ENCODE data around the gene KMT2B.
"Not testable (repeated sequence)": the region's sequence is repeated elsewhere in the genome, so short reads cannot be mapped to it uniquely, and the experiment has no call there.

The KMT2B gene

DNA sequence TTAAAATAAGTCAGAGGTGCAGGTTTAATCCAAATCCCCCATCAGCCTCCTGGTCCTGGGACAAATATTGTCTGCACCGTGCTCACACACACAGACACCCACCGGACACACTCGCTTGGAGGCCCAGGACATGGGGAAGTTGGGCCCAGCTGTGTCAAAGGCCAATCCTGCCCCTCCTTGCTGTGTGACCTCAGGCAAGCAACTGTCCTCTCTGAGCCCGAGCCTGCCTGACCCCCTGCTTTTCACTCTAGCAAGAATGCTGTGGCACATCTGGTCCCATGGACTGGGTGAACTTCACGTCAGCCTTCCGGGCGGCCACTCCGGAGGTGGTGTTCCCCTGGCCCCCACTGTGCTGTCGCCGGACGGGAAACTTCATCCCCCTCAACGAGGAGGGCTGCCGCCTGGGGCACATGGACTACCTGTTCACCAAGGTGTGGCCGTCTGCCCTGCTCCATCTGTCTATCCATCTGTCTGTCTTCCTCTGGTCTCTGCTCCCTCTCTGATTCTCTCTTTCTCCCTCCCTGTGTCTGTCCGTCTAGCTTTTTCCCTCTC, 42.1 kb upstream of the KMT2B start:
- Histone ChIP-seq H3K27ac (ENCODE audit: low read length) (no peak overlapping the region), H3K4me3 (ENCODE audit: low read length) (no peak overlapping the region), H4K20me1 (ENCODE audit: insufficient read depth, low read length) (no peaks in the 10 kb centered on the region), H3K9me3 (replicated peaks; ENCODE audit: insufficient read depth, low read length) (no peaks in the 10 kb centered on the region), H3K9ac (ENCODE audit: low read length) (no peak overlapping the region), H3K4me1 (ENCODE audit: low read length) (no peaks in the 10 kb centered on the region), H3K27me3 (replicated peaks; ENCODE audit: insufficient read depth, low read length) (peaks cover 76% of the 10 kb centered on the region), H2AFZ (ENCODE audit: low read length) (no peak overlapping the region), H3K79me2 (ENCODE audit: low read length) (no peaks in the 10 kb centered on the region), H3K36me3 (replicated peaks; ENCODE audit: insufficient read depth, low read length) (no peaks in the 10 kb centered on the region), H3K9me2 (replicated peaks; ENCODE audit: insufficient read depth, low read length) (no peaks in the 10 kb centered on the region), H3K4me2 (ENCODE audit: low read depth, low read length) (no peak overlapping the region), H3F3A (ENCODE audit: insufficient read depth, low read length) (no peaks in the 10 kb centered on the region)
- DNase-seq: no peak
- TF ChIP-seq EZH2 (optimal IDR thresholded peaks at IDR 0.05; ENCODE audit: low read depth, low read length) (no peak), EZH2phosphoT487 (IDR thresholded peaks at IDR 0.05; ENCODE audit: low read length) (no peak)
- TF ChIP-seq, protein P1, sequence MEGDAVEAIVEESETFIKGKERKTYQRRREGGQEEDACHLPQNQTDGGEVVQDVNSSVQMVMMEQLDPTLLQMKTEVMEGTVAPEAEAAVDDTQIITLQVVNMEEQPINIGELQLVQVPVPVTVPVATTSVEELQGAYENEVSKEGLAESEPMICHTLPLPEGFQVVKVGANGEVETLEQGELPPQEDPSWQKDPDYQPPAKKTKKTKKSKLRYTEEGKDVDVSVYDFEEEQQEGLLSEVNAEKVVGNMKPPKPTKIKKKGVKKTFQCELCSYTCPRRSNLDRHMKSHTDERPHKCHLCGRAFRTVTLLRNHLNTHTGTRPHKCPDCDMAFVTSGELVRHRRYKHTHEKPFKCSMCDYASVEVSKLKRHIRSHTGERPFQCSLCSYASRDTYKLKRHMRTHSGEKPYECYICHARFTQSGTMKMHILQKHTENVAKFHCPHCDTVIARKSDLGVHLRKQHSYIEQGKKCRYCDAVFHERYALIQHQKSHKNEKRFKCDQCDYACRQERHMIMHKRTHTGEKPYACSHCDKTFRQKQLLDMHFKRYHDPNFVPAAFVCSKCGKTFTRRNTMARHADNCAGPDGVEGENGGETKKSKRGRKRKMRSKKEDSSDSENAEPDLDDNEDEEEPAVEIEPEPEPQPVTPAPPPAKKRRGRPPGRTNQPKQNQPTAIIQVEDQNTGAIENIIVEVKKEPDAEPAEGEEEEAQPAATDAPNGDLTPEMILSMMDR (IDR thresholded peaks at IDR 0.05; ENCODE audit: low read length): no peak

DNA sequence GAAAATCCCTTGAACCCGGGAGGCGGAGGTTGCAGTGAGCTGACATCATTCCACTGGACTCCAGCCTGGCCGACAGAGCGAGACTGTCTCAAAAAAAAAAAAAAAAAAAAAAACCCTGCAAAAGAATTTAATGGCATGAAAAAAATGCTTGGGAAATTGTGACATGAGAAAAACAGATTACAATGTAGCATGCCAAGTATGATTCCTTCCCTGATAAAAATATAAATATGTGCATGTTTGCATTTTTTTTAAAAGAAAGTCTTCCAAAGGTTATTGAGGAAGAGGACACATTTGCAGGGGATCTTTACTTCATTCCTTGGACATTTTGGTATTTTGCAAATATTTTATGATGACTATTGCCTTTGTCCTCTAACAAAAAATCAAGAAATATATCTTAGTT, 28.0 kb upstream of the KMT2B start:
- TF ChIP-seq, protein P1 (IDR thresholded peaks at IDR 0.05; ENCODE audit: low read length): no peak
- TF ChIP-seq EZH2phosphoT487 (IDR thresholded peaks at IDR 0.05; ENCODE audit: low read length) (no peak), EZH2 (optimal IDR thresholded peaks at IDR 0.05; ENCODE audit: low read depth, low read length) (no peak)
- Histone ChIP-seq H3K36me3 (replicated peaks; ENCODE audit: insufficient read depth, low read length) (no peaks in the 10 kb centered on the region), H3K4me3 (ENCODE audit: low read length) (no peak overlapping the region), H3K27me3 (replicated peaks; ENCODE audit: insufficient read depth, low read length) (peaks cover 19% of the 10 kb centered on the region), H3K9me3 (replicated peaks; ENCODE audit: insufficient read depth, low read length) (no peaks in the 10 kb centered on the region), H3K9ac (ENCODE audit: low read length) (no peak overlapping the region), H3F3A (ENCODE audit: insufficient read depth, low read length) (no peaks in the 10 kb centered on the region), H3K4me2 (ENCODE audit: low read depth, low read length) (no peak overlapping the region), H3K4me1 (ENCODE audit: low read length) (no peaks in the 10 kb centered on the region), H3K9me2 (replicated peaks; ENCODE audit: insufficient read depth, low read length) (no peaks in the 10 kb centered on the region), H3K79me2 (ENCODE audit: low read length) (no peaks in the 10 kb centered on the region), H3K27ac (ENCODE audit: low read length) (no peak overlapping the region), H2AFZ (ENCODE audit: low read length) (no peak overlapping the region), H4K20me1 (ENCODE audit: insufficient read depth, low read length) (no peaks in the 10 kb centered on the region)
- DNase-seq: no peak

DNA sequence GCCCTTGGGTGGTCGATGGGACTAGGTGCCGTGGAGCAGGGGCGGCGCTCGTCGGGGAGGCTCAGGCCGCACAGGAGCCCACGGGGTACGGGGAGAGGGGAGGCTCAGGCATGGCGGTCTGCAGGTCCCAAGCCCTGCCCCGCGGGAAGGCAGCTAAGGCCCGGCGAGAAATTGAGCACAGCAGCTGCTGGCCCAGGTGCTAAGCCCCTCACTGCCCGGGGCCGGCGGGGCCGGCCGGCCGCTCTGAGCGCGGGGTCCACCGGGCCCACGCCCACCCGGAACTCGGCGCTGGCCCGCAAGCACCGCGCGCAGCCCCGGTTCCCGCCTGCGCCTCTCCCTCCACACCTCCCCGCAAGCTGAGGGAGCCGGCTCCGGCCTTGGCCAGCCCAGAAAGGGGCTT, 26.7 kb upstream of the KMT2B start:
- DNase-seq; H3K4me3 ChIP-seq (ENCODE audit: low read length); H3K9ac ChIP-seq (ENCODE audit: low read length); H3F3A ChIP-seq (ENCODE audit: insufficient read depth, low read length); H3K9me3 ChIP-seq (replicated peaks; ENCODE audit: insufficient read depth, low read length); H2AFZ ChIP-seq (ENCODE audit: low read length); H3K9me2 ChIP-seq (replicated peaks; ENCODE audit: insufficient read depth, low read length); H3K4me2 ChIP-seq (ENCODE audit: low read depth, low read length); H3K27ac ChIP-seq (ENCODE audit: low read length); H3K4me1 ChIP-seq (ENCODE audit: low read length); H3K36me3 ChIP-seq (replicated peaks; ENCODE audit: insufficient read depth, low read length); H4K20me1 ChIP-seq (ENCODE audit: insufficient read depth, low read length); H3K79me2 ChIP-seq (ENCODE audit: low read length): not testable (repeated sequence)
- peaks cover 19% of the 10 kb centered on the region for H3K27me3 ChIP-seq (replicated peaks; ENCODE audit: insufficient read depth, low read length)

DNA sequence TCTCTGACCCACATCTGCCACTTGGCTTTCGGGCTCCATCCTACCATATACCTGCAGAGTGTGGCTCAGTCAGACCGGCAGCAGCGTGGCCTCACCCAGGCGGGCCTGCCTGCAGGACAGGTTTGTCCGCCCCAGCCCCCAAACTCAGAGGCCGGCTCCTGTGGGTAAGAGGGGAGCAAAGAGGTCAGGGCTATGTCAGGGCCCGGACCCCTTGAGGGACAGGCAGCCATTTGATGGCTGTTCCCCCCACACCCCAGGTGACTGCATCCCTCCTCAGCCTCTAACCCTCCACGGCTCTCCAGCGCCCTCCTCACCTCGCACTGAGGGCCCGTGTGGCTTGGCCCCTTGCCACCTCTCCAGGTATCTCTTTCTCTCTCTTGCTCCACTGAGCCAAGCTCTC, 25.8 kb upstream of the KMT2B start:
- Histone ChIP-seq H3K9me2 (replicated peaks; ENCODE audit: insufficient read depth, low read length) (no peaks in the 10 kb centered on the region), H3K27me3 (replicated peaks; ENCODE audit: insufficient read depth, low read length) (peaks cover 19% of the 10 kb centered on the region), H3K27ac (ENCODE audit: low read length) (no peak overlapping the region), H2AFZ (ENCODE audit: low read length) (no peak overlapping the region), H4K20me1 (ENCODE audit: insufficient read depth, low read length) (no peaks in the 10 kb centered on the region), H3K79me2 (ENCODE audit: low read length) (no peaks in the 10 kb centered on the region), H3K9me3 (replicated peaks; ENCODE audit: insufficient read depth, low read length) (no peaks in the 10 kb centered on the region), H3K4me2 (ENCODE audit: low read depth, low read length) (no peak overlapping the region), H3K4me3 (ENCODE audit: low read length) (no peak overlapping the region), H3K36me3 (replicated peaks; ENCODE audit: insufficient read depth, low read length) (no peaks in the 10 kb centered on the region), H3K4me1 (ENCODE audit: low read length) (0 out of 2 replicates have a peak, but pooled peaks cover 4% of the 10 kb centered on the region), H3F3A (ENCODE audit: insufficient read depth, low read length) (0 out of 2 replicates have a peak, but pooled peaks cover 5% of the 10 kb centered on the region), H3K9ac (ENCODE audit: low read length) (no peak overlapping the region)
- TF ChIP-seq EZH2 (optimal IDR thresholded peaks at IDR 0.05; ENCODE audit: low read depth, low read length) (no peak), EZH2phosphoT487 (IDR thresholded peaks at IDR 0.05; ENCODE audit: low read length) (no peak)
- TF ChIP-seq, protein P1 (IDR thresholded peaks at IDR 0.05; ENCODE audit: low read length): no peak
- DNase-seq: no peak
